HG03521 (cell line): ENCODE measurements around the gene SLC31A1.
"Not testable (repeated sequence)": the region's sequence is repeated elsewhere in the genome, so short reads cannot be mapped to it uniquely, and the experiment has no call there.

Experiments used
- ATAC-seq: cut with Tn5 transposase; IDR thresholded peaks from one replicate; pipeline ENCODE4 v1.9.1; 2021; ENCODE audit warnings: mild to moderate bottlenecking, moderate library complexity; ENCODE audit not compliant: unreplicated experiment

The SLC31A1 gene

DNA sequence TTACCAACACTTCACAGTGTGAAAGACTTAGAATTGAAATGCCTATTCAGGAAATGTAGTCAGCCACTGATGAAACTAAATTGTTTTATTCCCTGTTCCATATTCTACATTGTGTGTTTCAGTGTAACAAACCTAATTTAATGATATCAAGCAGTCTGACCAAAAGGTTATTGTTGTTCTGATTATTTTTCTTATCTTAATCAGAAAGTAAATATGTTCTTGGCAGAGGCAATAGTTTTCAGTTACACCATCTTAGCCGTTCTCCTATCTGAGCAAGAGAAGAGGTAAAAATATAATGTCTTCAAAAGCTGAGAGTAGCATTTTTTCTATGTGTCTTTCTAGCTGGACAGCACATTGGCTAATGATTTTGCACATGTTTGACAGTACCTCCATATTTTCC is 36.9 kb downstream of the SLC31A1 start:
- ATAC-seq: no peak

- no peak for ATAC-seq
Observed at GRCh38 chr9:113261917-113262671, 40.8 kb downstream of the SLC31A1 start.

- no peak for ATAC-seq
Observed at GRCh38 chr9:113266174-113266573, 44.8 kb downstream of the SLC31A1 start.

- no peak for ATAC-seq
Observed at GRCh38 chr9:113267911-113268566, 46.7 kb downstream of the SLC31A1 start.

- ATAC-seq: no peak
Observed at GRCh38 chr9:113269355-113269754, 48.0 kb downstream of the SLC31A1 start.

GRCh38 chr9:113269871-113270270 is 48.5 kb downstream of the SLC31A1 start:
- ATAC-seq: no peak

DNA sequence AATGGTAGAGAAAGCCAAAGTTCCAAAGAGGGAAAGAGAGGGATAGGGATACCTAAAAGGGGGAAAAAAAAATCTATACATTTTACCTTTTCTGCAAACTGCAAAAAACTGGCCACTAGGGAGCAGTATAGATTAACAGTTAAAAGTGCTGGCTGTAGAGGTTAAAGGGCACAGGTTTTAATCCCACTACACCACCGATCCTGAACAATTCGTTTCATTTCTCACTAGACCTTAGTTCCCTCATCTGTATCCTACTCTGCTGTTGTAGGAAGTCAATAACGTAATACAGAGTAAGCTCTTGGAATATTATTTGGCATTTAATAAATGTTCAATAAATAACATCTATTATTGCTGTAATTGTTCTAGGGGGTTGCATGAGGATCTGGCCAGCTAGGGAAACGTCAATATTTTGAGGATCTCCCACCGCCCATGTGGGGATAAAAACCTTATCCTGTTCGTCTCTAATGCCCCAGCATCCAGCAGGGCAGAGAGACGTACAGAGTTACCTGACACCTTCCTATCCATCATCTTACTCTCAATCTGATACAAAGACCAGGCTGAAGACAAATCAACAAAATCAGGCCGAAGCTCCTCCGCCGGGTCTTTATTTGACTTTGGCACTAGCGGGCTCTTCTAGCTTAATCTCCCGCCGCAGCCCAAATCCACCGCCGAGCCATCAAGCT is 53.3 kb downstream of the SLC31A1 start:
- peak; percentile 1 for ATAC-seq

DNA sequence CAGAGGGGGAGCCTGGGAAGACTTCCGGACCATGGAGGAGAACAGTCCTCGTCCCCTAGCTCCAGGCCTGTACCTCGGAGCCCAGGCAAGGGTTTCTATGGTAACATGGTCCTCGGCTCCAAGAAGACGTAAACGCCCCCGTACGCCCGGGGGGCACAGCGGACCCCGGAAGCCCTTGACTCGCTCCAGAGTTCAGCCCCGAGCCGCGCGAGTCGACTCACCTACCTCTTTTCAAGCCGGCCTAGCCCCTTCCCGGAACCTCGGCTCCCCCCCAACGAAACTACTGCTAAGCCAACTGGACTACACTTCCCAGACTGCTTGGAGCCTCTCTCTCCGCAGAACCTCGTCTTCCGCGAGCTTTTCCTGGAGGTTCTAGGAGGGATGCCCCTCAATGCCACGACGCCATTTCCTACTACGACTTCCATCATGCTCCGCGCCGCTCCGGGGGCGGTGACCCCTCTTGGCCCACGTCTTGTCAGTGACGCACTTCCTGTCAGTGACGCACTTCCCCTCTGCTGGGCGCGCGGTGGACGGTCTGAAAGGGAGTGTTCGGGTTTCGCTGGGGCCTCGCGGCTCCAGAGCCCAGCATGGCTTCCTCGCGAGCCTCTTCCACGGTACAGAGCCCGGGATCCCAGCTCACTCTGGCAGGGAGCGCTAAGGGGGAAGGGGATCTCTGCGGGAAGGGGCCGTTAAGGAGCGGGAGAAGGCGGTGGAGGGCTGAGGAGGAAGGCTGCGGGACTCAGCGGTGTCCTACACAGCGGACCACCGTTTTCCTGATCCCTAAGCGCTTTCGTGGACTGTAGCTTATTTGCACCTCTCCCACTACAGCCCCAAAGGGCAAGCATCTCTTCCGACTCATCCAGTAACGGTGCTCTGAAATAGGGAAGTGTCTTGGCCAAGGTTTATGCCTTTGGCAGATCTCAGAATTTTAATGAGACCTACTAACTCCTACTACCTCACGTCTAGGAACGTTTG is 54.1 kb downstream of the SLC31A1 start, which contains the start of the genes CDC26 and PRPF4:
TSS of gene CDC26 (minus strand) at position 416 of the 975 bp plus-strand sequence. CDS start 3,065 bp downstream, outside the sequence.
TSS of gene PRPF4 (plus strand) at position 502 of the 975 bp plus-strand sequence. CDS start at position 588, 86 bp downstream.
- peak; percentile 99 for ATAC-seq

- ATAC-seq: no peak
Observed at GRCh38 chr9:113278840-113279239, 57.5 kb downstream of the SLC31A1 start.

DNA sequence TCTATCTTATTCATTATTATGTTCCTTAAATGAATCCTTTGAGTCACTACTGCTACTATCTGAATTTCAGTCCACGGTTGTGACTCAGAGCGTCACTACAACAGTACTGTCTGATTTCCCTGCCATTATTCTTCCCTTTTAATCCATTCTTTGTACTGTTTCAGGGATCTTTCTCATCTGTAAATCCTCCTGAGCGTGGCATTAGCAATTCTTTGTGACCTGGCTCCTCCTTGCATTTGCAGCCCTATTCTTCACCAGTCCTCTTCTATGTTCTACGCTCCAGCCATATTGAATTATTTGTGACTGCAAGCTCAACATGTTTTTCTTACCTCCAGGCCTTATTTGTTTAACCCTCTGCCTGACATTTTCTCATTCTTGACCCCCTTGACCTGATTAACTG is 60.0 kb downstream of the SLC31A1 start:
- no peak for ATAC-seq

DNA sequence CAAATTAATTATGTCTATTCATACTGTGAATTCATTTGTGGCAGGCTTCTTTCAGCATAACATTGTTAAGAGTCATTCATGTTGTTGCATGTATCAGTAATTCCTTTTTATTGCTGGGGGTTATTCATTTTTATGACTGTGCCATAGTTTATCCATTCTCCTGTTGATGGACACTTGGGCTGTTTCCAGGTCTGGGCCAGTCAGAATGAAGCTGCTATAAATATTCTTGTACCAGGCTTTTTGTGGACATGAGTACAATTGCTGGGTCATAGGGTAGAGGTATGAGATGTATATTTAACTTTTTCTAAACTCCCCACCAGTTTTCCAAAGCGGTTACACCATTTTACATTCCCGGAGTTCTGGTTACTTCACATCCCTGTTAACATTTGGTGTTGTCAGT is 67.7 kb downstream of the SLC31A1 start:
- ATAC-seq: no peak

- ATAC-seq: no peak
Observed at GRCh38 chr9:113290052-113290607, 68.8 kb downstream of the SLC31A1 start.

DNA sequence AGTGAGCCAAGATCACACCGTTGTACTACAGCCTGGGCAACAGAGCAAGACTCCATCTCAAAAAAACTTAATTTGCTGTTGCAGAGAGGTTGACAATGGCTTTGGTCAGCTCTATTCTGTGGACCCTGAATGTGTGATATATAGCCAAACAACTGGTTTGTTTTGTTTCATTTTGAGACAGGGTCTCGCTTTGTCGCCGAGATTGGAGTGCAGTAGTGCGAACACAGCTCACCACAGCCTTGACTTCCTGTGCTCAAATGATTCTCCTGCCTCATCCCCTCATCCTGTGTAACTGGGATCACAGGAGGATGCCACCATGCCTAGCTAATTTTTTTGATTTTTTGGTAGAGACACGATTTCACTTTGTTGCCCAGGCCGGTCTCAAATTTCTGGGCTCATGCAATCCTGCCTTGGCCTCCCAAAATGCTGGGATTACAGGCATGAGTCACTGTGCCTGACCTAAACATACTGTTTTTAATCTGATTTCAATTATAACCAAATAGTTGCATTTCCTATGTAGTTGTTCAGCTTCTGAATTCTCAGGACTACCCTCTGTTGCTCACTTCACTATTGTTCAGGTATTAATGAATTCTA is 72.0 kb downstream of the SLC31A1 start:
- ATAC-seq: no peak

- not testable (repeated sequence) for ATAC-seq
Observed at GRCh38 chr9:113296247-113296646, 74.9 kb downstream of the SLC31A1 start.

DNA sequence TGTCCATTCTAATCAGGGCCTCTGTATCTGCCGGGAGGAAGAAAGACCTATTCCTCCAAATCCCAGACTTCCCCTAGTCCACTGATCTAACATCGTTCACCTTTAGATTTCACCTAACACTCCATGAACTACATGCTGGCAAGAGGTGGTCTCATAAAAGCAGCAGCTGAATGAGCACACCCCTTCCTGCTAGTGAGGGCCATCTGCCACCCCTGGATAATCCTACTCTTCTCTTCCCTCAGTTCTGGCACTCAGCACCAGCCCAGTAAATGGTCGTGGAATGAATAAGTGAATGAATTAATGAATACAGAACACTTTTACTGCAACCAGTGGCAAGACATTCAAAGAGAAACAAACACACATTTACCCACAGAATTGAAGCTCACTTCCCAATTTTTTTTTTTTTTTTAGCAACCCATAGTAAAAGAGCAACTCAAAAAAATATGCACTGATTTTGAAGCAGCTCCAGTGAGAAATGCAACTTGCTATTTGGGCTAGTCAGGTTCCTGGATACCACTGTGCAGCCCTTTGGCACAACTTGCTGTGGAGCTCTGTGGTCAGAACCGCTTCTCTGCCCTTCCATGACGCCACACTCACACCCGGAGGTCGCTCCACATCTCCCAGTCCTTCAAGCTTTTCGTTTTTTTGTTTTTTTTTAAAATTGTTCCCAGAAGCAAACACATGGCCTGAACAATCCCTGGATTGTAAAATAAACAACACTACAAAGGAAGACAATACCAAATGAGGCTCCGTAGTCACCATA is 75.6 kb downstream of the SLC31A1 start:
- no peak for ATAC-seq

DNA sequence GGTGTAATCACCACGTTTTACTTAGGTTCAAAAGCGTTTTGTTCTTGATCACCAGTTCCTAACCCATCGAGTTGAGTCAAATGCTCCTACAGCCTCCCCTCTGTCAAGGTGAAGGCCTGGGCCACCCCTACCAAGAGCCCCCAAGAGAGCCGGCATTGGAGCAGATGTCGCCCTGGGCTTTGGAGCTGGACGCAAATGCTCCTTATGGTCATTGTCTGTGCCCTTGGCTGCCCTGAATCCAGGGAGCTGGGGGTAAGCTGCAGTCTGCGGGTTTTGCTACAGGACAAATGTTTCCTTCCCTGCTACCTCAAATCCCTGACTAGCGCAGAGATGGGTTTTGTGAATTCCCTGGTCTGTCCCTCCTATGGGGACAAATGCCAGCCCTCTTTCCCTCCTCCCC is 77.0 kb downstream of the SLC31A1 start:
- ATAC-seq: no peak

DNA sequence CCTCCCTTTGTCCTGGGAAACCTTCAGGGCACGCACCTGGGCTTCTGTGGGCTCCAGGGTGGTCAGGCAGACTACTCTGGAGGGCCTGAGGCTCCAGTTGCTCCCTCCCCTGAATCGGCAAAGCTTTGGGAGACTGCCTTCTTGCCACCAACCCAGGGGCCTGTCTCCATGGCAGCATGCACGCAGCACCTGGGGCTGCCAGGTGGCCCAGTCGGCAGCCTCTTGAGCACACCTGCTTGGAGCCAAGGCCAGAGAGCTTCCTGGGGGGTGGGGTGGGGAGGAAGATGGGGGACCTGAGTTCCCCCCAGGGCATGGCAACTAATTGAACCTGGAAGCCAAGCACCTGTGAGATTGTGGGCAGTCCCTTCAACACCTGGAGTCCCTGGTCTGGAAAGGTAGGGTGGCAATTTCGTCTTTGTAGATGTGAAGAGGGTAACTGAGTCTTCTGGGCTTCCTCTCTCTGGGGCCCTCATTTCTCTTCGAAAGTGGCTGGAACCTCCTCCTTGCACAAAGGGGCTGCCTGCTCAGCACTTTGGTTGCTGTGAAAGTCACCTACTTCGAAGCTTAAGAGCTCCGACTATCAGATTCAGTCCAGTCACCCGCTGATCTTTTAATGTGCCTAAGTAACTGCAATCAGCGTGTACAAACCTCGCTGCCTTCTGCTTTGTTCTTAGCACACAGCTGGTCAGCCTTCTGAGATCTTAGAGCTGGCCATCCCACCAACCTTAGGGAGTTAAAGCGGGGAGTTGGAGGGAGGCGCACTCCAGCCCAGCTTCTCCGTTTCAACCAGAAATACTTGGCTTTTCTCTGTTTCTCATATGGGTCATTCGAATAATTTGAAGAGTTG is 77.8 kb downstream of the SLC31A1 start:
- ATAC-seq: no peak

- ATAC-seq: no peak
Observed at GRCh38 chr9:113299800-113300292, 78.5 kb downstream of the SLC31A1 start.
